ENCODE measurements around the gene OR1K1.

- TF ChIP-seq, protein P1, sequence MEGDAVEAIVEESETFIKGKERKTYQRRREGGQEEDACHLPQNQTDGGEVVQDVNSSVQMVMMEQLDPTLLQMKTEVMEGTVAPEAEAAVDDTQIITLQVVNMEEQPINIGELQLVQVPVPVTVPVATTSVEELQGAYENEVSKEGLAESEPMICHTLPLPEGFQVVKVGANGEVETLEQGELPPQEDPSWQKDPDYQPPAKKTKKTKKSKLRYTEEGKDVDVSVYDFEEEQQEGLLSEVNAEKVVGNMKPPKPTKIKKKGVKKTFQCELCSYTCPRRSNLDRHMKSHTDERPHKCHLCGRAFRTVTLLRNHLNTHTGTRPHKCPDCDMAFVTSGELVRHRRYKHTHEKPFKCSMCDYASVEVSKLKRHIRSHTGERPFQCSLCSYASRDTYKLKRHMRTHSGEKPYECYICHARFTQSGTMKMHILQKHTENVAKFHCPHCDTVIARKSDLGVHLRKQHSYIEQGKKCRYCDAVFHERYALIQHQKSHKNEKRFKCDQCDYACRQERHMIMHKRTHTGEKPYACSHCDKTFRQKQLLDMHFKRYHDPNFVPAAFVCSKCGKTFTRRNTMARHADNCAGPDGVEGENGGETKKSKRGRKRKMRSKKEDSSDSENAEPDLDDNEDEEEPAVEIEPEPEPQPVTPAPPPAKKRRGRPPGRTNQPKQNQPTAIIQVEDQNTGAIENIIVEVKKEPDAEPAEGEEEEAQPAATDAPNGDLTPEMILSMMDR (IDR thresholded peaks at IDR 0.05 in 8 of 11, conservative IDR thresholded peaks at IDR 0.05 in 3 of 11): no peak
- no peak for TF ChIP-seq POLR2A (IDR thresholded peaks at IDR 0.05)
- TF ChIP-seq POLR2AphosphoS5 (IDR thresholded peaks at IDR 0.05): no peak
Observed at GRCh38 chr9:122832194-122832593, 32.3 kb downstream of the OR1K1 start.
